Activated CD4-positive, alpha-beta T cell treated with anti-CD3 and anti-CD28 coated beads, Interleukin-2, amount 50 U/mL, for 24 hours (primary cell): Measurements from ENCODE around the gene BAZ1B.
"Not testable (repeated sequence)": the region's sequence is repeated elsewhere in the genome, so short reads cannot be mapped to it uniquely, and the experiment has no call there.

Experiments used
- DNase-seq, 2 donors: peaks; one replicate each; pipeline ENCODE4 v3.0.0-alpha.2; 2020; ENCODE audit warnings: low read depth in 1 of 2, low spot score in 1 of 2

The BAZ1B gene, protein sequence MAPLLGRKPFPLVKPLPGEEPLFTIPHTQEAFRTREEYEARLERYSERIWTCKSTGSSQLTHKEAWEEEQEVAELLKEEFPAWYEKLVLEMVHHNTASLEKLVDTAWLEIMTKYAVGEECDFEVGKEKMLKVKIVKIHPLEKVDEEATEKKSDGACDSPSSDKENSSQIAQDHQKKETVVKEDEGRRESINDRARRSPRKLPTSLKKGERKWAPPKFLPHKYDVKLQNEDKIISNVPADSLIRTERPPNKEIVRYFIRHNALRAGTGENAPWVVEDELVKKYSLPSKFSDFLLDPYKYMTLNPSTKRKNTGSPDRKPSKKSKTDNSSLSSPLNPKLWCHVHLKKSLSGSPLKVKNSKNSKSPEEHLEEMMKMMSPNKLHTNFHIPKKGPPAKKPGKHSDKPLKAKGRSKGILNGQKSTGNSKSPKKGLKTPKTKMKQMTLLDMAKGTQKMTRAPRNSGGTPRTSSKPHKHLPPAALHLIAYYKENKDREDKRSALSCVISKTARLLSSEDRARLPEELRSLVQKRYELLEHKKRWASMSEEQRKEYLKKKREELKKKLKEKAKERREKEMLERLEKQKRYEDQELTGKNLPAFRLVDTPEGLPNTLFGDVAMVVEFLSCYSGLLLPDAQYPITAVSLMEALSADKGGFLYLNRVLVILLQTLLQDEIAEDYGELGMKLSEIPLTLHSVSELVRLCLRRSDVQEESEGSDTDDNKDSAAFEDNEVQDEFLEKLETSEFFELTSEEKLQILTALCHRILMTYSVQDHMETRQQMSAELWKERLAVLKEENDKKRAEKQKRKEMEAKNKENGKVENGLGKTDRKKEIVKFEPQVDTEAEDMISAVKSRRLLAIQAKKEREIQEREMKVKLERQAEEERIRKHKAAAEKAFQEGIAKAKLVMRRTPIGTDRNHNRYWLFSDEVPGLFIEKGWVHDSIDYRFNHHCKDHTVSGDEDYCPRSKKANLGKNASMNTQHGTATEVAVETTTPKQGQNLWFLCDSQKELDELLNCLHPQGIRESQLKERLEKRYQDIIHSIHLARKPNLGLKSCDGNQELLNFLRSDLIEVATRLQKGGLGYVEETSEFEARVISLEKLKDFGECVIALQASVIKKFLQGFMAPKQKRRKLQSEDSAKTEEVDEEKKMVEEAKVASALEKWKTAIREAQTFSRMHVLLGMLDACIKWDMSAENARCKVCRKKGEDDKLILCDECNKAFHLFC (N-terminal part only)

DNA sequence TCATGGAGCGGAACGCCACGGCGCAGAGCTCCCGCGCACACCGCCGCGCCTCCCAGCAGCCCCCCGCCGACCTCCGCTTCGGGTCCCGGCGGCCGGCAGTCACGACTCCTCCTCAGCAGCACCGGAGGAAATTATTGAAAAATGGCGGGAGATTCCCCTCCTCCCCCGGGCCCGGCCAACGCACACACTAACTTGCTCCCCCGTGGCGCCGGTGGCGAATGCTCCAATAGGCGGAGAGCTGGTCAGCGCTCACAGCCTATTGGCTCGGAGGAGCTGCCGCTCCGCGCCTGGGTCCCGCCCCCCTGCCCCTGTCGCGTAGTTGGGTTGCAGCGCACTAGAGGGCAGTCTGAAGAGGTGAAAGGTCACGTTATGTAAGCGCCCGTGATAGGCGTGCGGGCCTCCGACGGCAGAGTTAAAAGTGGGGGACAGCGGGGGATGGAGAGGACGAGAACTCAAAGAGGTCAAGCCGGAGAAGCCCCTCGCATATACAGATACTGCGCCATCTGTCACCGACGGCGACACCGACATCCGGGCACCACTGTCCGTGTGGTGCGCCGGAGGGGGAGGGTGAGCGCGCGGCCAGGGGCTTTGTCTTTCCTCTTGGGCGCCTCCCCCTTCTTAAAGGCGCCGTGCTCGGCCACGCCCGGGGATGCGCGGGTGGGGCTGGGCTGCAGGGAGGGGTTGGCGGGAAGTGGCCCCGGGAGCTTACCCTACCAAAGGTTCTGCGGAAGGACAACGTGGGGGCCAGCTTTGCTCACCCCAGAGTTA lies at the start of gene BAZ1B:
Gene BAZ1B (minus strand): TSS at position 189 of the 768 bp plus-strand sequence. CDS start 360 bp downstream, outside the sequence.
- DNase-seq, result peak; percentile 92 to 96

DNA sequence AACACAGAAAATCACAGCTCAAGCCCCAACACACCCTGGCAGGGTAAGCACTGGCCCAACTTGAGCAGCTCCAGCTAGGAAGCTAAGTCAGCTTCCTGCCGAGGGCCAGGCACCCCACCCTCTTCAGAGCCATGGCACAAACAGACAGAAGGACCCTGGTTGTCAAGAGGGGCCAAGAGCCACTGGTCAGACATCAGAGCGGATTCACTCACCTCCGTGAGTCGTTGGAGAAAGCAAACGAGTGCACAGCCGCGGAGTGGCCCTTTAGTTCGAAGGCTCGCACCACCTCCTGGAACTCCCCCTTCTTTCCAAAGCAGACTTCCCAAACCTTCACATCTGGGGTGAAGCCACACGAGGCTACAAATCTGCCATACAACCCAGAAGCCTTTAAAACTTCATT lies 48.9 kb upstream of the BAZ1B start:
- no peak for DNase-seq

DNA sequence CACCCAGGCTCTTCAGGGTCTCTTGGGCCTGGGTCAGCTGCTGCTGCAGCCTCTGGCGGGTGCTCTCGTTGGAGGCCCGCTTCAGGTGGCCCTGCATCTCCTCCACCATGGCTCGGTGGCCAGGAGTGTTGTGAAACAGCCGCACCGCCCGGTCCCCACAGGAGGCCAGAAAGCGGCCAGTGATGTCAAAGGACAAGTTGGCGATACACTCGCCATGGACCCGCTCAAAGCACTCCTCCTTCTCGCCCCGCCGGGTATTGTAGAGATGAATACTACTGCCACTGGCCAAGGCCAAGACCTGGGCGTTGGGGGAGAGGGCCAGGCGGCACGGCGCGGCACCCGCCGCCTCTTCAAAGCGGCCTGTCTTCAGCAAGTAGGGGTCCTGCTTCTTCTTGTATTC lies 48.4 kb upstream of the BAZ1B start:
- DNase-seq, result no peak

DNA sequence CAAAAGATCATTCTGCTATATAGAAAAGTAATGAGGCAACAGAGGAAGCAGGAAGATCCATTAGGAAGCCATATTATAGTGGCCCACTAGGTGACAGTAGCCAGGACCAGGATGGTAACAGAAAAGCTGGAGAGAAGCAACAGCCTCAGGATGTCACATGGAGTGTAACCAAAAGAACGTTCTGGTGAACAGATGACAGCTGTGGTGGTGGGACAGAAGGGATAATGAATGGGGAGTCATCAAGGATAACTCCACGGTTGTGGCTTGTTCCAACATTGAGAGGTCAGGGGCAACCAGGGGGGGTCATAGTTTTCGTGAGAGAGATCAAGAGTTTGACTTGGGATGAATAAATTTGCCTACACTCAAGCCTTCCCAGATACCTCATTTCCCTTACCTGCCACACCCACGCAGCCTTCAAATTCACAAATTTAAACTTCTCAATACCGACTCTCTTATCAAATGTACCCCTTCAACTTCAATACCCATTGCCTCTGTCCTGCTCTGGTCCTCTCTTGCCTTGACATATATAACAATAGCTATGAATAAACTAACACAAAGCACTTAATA lies 47.0 kb upstream of the BAZ1B start:
- no peak for DNase-seq

DNA sequence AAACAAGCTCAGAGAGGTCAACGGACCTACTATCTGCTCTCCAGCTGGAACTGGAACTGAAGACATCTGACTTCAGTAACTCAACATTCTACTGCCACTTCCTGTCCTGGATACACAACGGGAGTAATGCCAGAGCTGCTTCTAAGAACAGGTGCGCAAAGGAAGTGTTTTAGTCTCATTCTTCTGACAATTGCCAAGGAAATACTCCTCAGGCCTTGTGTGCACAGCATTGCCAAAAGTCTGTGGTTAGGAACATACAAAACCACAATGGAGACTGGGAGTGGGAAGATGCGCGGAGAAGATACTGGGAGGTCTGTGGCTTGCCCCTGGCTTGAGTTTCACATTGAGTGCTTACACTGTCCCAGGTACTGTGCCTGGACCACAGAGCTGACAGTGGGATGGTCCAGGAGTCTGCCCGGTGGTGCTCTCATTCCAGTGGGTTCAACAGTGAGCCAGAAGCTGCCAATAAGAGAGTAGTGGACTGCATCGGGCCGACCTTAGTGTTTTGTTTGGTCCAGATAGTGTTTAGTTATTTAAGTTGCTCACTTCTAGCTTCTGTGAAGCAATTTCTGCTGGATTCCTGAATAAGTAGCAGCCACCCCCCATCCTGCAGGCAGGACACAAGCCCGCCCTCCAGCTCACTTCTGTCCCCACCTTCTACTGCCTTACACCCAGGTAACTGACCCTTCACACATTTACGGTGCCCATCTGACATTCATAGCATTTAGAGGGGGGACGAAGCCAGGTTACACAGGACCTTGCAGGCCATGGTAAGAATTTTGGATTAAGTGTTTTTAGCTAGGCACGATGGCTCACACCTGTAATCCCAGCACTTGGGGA lies 46.0 kb upstream of the BAZ1B start:
- DNase-seq, result no peak

DNA sequence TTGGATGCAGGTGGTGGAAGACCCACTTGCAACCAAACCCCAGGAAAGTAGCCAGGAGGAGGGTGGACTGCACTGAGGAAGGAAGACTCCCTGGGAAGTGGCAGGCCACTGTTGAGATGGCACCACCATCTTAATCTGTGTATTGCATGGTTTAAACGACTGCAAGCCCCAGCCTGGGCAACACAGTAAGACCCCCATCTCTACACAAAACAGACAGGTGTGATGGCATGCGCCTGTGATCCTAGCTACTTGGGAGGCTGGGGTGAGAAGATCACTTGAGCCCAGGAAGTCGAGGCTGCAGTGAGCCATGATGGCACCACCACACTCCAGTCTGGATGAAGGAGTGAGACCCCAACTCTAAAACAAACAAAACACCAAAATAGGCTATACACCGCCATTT lies 45.0 kb upstream of the BAZ1B start:
- DNase-seq, result no peak

DNA sequence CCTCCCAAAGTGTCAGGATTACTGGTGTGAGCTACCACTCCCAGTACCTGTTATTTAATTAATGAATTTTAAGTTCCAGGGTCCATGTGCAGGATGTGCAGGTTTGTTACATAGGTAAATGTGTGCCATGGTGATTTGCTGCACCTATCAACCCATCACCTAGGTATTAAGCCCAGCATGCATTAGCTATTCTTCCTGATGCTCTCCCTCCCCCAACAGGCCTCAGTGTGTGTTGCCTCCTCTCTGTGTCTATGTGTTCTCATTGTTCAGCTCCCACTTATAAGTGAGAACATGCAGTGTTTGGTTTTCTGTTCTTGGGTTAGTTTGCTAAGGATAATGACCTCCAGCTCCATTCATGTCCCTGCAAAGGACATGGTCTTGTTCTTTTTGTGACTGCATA lies 44.3 kb upstream of the BAZ1B start:
- not testable (repeated sequence) for DNase-seq

DNA sequence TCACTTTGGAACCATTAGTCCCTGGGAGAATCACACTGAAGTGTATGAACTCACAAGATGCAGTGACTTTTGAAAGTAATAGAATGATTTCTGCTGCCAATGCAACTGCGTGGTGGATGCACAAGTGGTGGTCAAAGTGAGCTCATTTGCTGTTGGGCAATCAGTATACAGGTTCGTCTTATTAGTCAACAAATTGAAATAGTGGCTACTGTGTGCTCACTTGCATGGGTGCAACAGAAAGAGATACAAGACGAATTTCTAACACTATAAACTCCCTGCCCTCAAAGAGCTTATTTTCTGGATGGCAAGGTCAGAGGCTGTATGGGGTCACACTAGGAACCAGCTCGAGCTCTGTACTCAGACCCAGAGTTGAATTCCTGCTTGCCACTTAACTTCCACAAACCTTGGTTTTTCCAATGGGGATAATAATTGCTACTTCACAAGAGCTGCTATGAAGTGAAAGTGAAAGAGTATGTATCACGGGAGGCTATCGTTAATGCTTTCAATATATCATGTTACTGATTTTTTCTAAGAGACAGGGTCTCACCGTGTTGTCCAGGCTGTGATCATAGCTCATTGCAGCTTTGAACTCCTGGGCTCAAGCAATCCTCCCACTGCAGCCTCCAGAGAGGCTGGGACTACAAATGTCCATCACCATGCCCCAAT lies 43.7 kb upstream of the BAZ1B start:
- DNase-seq, result no peak

DNA sequence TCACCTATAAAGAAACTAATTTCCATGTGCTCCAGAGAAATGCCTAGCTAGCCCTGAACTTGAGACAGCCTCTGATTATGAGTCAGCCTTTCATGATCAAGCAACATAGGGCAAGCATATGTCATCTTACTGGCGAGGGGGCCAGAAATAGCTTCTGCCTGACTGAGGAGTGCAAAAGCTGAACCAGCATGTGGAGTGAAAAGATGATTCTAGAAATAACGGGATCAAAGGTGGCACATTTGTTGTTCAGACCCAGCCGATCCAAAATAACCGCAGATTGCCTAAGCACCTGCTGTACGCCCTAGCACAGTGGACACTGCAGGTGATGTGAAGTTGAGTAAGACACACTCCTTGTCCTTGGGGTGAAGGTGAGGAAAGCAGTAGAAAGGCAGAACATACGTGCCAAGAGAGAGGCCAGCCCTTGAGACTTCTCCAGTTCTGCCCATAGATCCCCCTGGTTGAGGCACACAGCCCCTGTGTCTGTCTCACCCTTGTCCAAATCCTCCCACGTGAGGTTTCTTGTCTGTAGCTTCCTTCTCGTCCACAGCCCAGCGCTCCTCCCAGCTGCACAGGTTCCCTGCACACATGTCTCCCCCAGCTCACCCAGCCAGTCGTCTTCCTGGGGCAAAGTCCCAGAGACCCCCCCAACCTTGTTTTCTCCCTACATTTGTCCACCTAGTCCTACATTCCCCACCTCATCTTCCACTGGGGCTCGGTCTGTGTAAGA lies 38.2 kb upstream of the BAZ1B start:
- no peak for DNase-seq

DNA sequence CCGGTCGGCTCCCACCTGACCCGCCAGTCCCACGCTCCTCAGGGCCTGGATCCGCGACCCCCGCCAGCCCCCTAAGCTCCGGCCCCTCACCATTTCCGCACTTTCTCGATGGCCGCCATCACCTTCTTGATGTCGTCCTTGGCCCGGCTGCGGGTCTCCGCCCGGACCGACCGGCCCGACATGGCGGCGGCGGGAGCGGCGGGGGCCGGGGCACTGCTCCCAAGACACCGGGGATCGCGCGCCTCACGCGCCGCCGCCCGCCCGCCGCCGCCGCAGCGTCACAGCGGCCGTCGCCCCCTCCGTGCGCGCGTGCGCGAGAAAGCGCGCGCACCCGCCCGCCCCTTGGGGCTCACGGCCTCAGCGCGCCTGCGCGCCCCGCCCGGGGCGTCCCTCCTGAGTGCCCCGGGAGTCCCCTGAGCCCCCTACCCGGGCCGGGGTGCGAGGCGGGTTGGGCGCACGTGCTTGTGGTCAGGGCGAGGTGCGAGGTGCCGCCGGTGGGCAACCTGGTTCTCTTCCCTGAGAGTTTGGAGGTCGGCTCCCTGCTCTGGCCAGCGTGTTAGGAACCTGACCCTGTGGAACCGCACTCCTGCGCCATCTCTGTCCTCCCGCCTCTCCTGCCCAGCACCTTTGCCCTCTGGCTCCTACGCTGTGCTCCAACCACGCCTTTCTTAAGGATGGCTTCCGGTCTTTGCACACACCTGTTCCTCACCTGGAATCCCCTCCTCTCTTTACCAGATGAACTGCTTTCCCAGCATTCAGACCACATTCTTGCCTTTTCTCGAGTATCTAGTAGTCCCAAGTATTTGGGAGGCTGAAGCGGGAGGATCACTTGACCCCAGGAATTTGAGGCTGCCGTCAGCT lies 35.5 kb upstream of the BAZ1B start, which contains the start of gene BCL7B:
Gene BCL7B (minus strand): TSS at position 294 of the 861 bp plus-strand sequence. CDS start 112 bp downstream, at position 182.
- DNase-seq, result peak; percentile 55 to 59

DNA sequence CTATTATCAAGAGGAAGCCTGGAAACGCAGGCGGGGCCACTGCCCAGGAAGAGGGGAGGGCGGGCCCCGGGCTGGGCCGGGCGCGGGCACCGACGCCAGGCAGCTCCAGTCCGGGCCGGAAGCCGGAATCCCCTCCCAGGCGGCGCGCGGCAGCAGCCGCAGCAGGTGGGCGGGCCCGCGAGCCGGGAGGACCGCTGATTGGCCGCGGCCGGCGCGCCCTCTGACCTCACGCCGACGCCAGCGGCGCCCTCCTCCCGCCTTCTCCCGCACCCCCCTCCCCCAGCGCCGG lies 35.0 kb upstream of the BAZ1B start:
- DNase-seq, result peak; percentile 73 to 83

DNA sequence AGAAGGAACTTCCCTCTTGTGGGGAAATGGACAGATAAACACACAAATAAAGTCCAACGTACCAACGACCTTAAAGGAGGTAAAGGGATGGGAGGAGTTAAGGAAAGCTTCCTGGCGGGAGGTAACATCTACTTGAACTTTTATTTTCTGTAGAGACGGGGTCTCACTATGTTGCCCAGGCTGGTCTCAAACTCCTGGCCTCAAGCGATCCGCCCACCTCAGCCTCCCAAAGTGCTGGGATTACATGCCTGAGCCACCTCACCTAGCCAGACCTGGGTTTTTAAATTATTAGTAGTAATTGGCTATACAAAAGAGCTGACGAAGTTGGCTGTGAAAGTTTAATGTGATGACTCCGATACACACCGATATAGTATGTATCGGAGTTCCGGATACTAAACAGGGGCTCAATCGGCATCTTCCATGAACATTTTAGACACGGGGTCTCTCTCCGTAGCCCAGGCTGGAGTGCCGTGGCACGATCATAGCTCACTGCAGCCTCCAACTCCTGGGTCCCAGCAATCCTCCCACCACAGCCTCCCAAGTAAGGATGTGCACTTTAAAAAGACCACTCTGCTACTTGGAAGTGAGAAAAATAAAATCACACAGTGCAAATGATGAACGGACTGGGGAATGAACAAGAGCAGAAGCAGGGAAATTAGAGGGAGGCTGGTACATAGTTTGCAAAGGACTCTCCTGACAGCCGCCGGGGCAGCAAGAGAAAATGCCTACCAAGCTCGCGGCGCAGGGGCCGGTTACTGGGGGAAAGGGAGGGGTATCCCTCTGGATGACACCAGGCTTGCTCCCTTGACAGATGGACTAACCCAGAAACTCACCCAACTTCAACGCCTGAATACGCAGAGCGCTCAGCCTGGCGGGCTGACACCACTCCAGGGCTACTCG lies 34.4 kb upstream of the BAZ1B start:
- DNase-seq, result no peak

DNA sequence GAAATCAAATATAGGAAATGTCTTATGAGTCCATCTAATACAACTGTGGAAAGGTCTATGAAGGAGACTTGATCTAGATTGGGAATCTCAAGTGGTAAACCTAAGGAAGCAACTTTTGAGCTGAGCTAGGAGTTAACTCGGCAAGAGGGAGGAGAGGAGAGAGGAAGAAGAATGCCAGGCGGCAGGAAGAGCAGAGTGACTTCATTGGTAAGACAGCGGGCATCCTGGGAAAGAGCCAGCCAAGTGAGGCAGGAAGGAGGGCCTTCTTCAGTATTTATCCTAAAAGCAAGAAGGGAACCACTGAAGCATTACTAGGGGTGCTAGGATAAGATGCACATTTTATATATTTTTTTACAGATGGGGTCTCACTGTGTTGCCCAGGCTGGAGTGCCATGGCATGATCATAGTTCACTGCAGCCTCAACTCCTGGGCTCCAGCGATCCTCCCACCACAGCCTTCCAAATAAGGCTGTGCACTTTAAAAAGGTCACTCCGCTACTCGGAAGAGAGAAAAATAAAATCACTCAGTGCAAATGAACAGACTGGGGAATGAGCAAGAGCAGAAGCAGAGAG lies 33.4 kb upstream of the BAZ1B start:
- no peak for DNase-seq

DNA sequence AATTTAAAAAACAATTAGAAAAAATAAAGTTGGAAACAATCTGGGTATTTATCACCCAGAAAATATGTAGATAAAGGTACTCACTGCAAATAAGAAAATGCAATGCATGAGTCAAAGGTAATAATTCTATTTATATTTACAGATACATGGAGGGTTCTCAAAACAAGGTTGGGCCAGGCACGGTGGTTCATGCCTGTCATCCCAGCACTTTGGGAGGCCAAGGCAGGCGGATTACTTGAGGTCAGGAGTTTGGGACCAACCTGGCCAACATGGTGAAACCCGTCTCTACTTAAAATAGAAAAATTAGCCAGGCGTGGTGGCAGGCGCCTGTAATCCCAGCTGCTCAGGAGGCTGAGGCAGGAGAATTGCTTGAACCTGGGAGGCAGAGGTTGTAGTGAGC lies 28.0 kb upstream of the BAZ1B start:
- not testable (repeated sequence) for DNase-seq

DNA sequence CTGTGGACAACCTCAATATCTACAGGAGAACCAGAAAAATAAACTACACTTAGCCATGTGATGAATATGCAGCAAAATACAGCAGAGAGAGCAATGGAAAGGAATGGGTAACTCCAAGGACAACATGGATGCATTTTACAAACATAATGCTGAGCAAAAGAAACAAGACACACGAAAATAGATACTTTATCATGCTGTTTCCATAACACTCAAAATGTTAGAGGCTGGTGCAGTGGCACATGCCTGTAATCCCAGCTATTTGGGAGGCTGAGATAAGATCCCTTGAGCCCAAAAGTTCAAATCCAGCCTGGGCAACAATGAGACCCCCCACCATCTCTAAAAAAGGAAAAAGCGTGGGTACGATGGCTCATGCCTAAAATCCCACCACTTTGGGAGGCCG lies 27.1 kb upstream of the BAZ1B start:
- DNase-seq, result no peak

DNA sequence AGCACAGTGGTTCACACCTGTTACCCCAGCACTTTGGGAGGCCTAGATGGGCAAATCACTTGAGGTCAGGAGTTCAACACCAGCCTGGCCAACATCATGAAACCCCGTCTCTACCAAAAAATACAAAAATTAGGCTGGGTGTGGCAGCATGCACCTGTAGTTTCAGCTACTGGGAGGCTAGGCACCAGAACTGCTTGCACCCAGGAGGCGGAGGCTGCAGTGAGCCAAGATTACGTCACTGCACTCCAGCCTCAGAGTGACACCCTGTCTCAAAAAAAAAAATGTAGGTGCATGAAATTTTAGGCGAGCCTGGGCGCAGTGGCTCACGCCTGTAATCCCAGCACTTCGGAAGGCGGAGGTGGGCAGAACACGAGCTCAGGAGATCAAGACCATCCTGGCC lies 25.7 kb upstream of the BAZ1B start:
- DNase-seq, result no peak
